ENCODE data around the gene MANF. TPM values are rescaled to one million over a fixed set of nuclear protein-coding genes. Genes with fewer than 3 reads are reported as not detected.

The MANF gene
- total RNA-seq, 1 donor from 2014 or later = 37.6 TPM

- no peak overlapping the region for H3K27ac ChIP-seq (ENCODE audit: low read depth, low read length)
- peaks cover 24 to 33% (median 29%) of the 10 kb centered on the region in 3 donors for H3K36me3 ChIP-seq (ENCODE audit: control insufficient read depth in 3 of 3, insufficient read depth in 3 of 3, low read length in 3 of 3)
- H3K9me3 ChIP-seq (ENCODE audit: control insufficient read depth in 3 of 3, low read length in 3 of 3) = no peaks in the 10 kb centered on the region
- H3K4me3 ChIP-seq (ENCODE audit: low read length in 3 of 3) = no peak overlapping the region
- peaks cover 52 to 75% (median 55%) of the 10 kb centered on the region in 3 donors for H3K4me1 ChIP-seq (ENCODE audit: control insufficient read depth in 3 of 3, insufficient read depth in 3 of 3, low read length in 3 of 3)
- no peaks in the 10 kb centered on the region for H3K27me3 ChIP-seq (ENCODE audit: control insufficient read depth in 3 of 3, insufficient read depth in 3 of 3, low read length in 3 of 3)
- no peak overlapping the region for H3K9ac ChIP-seq (ENCODE audit: low read depth in 1 of 3, low read length in 3 of 3)
Measured at GRCh38 chr3:51388286-51389029, 3.4 kb downstream of the MANF start.

- Histone ChIP-seq H3K4me3 (ENCODE audit: low read length in 3 of 3) (peak overlapping the region in 1 of 3 donors; percentile 22), H3K4me1 (ENCODE audit: control insufficient read depth in 3 of 3, insufficient read depth in 3 of 3, low read length in 3 of 3) (peaks cover 58 to 77% (median 59%) of the 10 kb centered on the region in 3 donors), H3K9ac (ENCODE audit: low read depth in 1 of 3, low read length in 3 of 3) (no peak overlapping the region), H3K27me3 (ENCODE audit: control insufficient read depth in 3 of 3, insufficient read depth in 3 of 3, low read length in 3 of 3) (no peaks in the 10 kb centered on the region), H3K27ac (ENCODE audit: low read depth, low read length) (peak overlapping the region; percentile 8), H3K9me3 (ENCODE audit: control insufficient read depth in 3 of 3, low read length in 3 of 3) (no peaks in the 10 kb centered on the region), H3K36me3 (ENCODE audit: control insufficient read depth in 3 of 3, insufficient read depth in 3 of 3, low read length in 3 of 3) (peaks cover 34 to 44% (median 38%) of the 10 kb centered on the region in 3 donors)
Measured at GRCh38 chr3:51389423-51390183, 4.5 kb downstream of the MANF start.

- no peaks in the 10 kb centered on the region for H3K27me3 ChIP-seq (ENCODE audit: control insufficient read depth in 3 of 3, insufficient read depth in 3 of 3, low read length in 3 of 3)
- peak overlapping the region; percentile 62 to 92 (median 88) for H3K9ac ChIP-seq (ENCODE audit: low read depth in 1 of 3, low read length in 3 of 3)
- H3K36me3 ChIP-seq (ENCODE audit: control insufficient read depth in 3 of 3, insufficient read depth in 3 of 3, low read length in 3 of 3) = peaks cover 42 to 52% (median 43%) of the 10 kb centered on the region in 3 donors
- peak overlapping the region; percentile 78 to 85 (median 79) for H3K4me3 ChIP-seq (ENCODE audit: low read length in 3 of 3)
- H3K4me1 ChIP-seq (ENCODE audit: control insufficient read depth in 3 of 3, insufficient read depth in 3 of 3, low read length in 3 of 3) = peaks cover 62 to 83% (median 65%) of the 10 kb centered on the region in 3 donors
- H3K27ac ChIP-seq (ENCODE audit: low read depth, low read length) = peak overlapping the region; percentile 65
- no peaks in the 10 kb centered on the region for H3K9me3 ChIP-seq (ENCODE audit: control insufficient read depth in 3 of 3, low read length in 3 of 3)
Measured at GRCh38 chr3:51390246-51391074, 5.4 kb downstream of the MANF start.

- Histone ChIP-seq H3K9me3 (ENCODE audit: control insufficient read depth in 3 of 3, low read length in 3 of 3) (no peaks in the 10 kb centered on the region), H3K4me1 (ENCODE audit: control insufficient read depth in 3 of 3, insufficient read depth in 3 of 3, low read length in 3 of 3) (peaks cover 60 to 83% (median 63%) of the 10 kb centered on the region in 3 donors), H3K9ac (ENCODE audit: low read depth in 1 of 3, low read length in 3 of 3) (peak within 1 kb of the TSS; percentile 74 to 92 (median 88)), H3K27ac (ENCODE audit: low read depth, low read length) (peak within 1 kb of the TSS; percentile 75), H3K4me3 (ENCODE audit: low read length in 3 of 3) (peak within 1 kb of the TSS; percentile 78 to 85 (median 79)), H3K36me3 (ENCODE audit: control insufficient read depth in 3 of 3, insufficient read depth in 3 of 3, low read length in 3 of 3) (peaks cover 48 to 59% (median 49%) of the 10 kb centered on the region in 3 donors), H3K27me3 (ENCODE audit: control insufficient read depth in 3 of 3, insufficient read depth in 3 of 3, low read length in 3 of 3) (no peaks in the 10 kb centered on the region)
Measured at GRCh38 chr3:51391075-51391565, 6.0 kb downstream of the MANF start, which contains the start of gene RBM15B. Gene RBM15B (plus strand): TSS chr3:51391285. CDS start chr3:51391400, 115 bp downstream.

GRCh38 chr3:51391566-51392354, 6.7 kb downstream of the MANF start:
- peak overlapping the region; percentile 65 to 83 (median 77) for H3K4me3 ChIP-seq (ENCODE audit: low read length in 3 of 3)
- no peaks in the 10 kb centered on the region for H3K9me3 ChIP-seq (ENCODE audit: control insufficient read depth in 3 of 3, low read length in 3 of 3)
- H3K4me1 ChIP-seq (ENCODE audit: control insufficient read depth in 3 of 3, insufficient read depth in 3 of 3, low read length in 3 of 3) = peaks cover 60 to 83% (median 63%) of the 10 kb centered on the region in 3 donors
- H3K36me3 ChIP-seq (ENCODE audit: control insufficient read depth in 3 of 3, insufficient read depth in 3 of 3, low read length in 3 of 3) = peaks cover 55 to 63% (median 56%) of the 10 kb centered on the region in 3 donors
- H3K27ac ChIP-seq (ENCODE audit: low read depth, low read length) = peak overlapping the region; percentile 75
- no peaks in the 10 kb centered on the region for H3K27me3 ChIP-seq (ENCODE audit: control insufficient read depth in 3 of 3, insufficient read depth in 3 of 3, low read length in 3 of 3)
- H3K9ac ChIP-seq (ENCODE audit: low read depth in 1 of 3, low read length in 3 of 3) = peak overlapping the region; percentile 63 to 87 (median 74)

- peak overlapping the region; percentile 27 to 87 (median 74) for H3K9ac ChIP-seq (ENCODE audit: low read depth in 1 of 3, low read length in 3 of 3)
Measured at GRCh38 chr3:51392355-51393133, 7.5 kb downstream of the MANF start.

GRCh38 chr3:51393134-51393495, 8.0 kb downstream of the MANF start:
- no peak overlapping the region for H3K9ac ChIP-seq (ENCODE audit: low read depth in 1 of 3, low read length in 3 of 3)
- H3K9me3 ChIP-seq (ENCODE audit: control insufficient read depth in 3 of 3, low read length in 3 of 3) = no peaks in the 10 kb centered on the region
- peaks cover 53 to 60% (median 55%) of the 10 kb centered on the region in 3 donors for H3K36me3 ChIP-seq (ENCODE audit: control insufficient read depth in 3 of 3, insufficient read depth in 3 of 3, low read length in 3 of 3)
- H3K4me3 ChIP-seq (ENCODE audit: low read length in 3 of 3) = no peak overlapping the region
- H3K27me3 ChIP-seq (ENCODE audit: control insufficient read depth in 3 of 3, insufficient read depth in 3 of 3, low read length in 3 of 3) = no peaks in the 10 kb centered on the region
- peaks cover 54 to 78% (median 60%) of the 10 kb centered on the region in 3 donors for H3K4me1 ChIP-seq (ENCODE audit: control insufficient read depth in 3 of 3, insufficient read depth in 3 of 3, low read length in 3 of 3)
- H3K27ac ChIP-seq (ENCODE audit: low read depth, low read length) = no peak overlapping the region

More at GRCh38 chr3:51392355-51393133, 7.5 kb downstream of the MANF start:
- no peaks in the 10 kb centered on the region for H3K9me3 ChIP-seq (ENCODE audit: control insufficient read depth in 3 of 3, low read length in 3 of 3)
- peak overlapping the region; percentile 59 to 83 (median 77) for H3K4me3 ChIP-seq (ENCODE audit: low read length in 3 of 3)
- H3K27me3 ChIP-seq (ENCODE audit: control insufficient read depth in 3 of 3, insufficient read depth in 3 of 3, low read length in 3 of 3) = no peaks in the 10 kb centered on the region
- H3K36me3 ChIP-seq (ENCODE audit: control insufficient read depth in 3 of 3, insufficient read depth in 3 of 3, low read length in 3 of 3) = peaks cover 56 to 66% (median 58%) of the 10 kb centered on the region in 3 donors
- H3K4me1 ChIP-seq (ENCODE audit: control insufficient read depth in 3 of 3, insufficient read depth in 3 of 3, low read length in 3 of 3) = peaks cover 58 to 83% (median 61%) of the 10 kb centered on the region in 3 donors
- H3K27ac ChIP-seq (ENCODE audit: low read depth, low read length) = peak overlapping the region; percentile 75

GRCh38 chr3:51393564-51393963, 8.5 kb downstream of the MANF start:
- H3K27ac ChIP-seq (ENCODE audit: low read depth, low read length) = no peak overlapping the region
- no peak overlapping the region for H3K4me3 ChIP-seq (ENCODE audit: low read length in 3 of 3)
- H3K27me3 ChIP-seq (ENCODE audit: control insufficient read depth in 3 of 3, insufficient read depth in 3 of 3, low read length in 3 of 3) = no peaks in the 10 kb centered on the region
- H3K36me3 ChIP-seq (ENCODE audit: control insufficient read depth in 3 of 3, insufficient read depth in 3 of 3, low read length in 3 of 3) = peaks cover 50 to 56% (median 53%) of the 10 kb centered on the region in 3 donors
- H3K4me1 ChIP-seq (ENCODE audit: control insufficient read depth in 3 of 3, insufficient read depth in 3 of 3, low read length in 3 of 3) = peaks cover 54 to 74% (median 60%) of the 10 kb centered on the region in 3 donors
- H3K9me3 ChIP-seq (ENCODE audit: control insufficient read depth in 3 of 3, low read length in 3 of 3) = no peaks in the 10 kb centered on the region
- peak overlapping the region in 1 of 3 donors; percentile 16 for H3K9ac ChIP-seq (ENCODE audit: low read depth in 1 of 3, low read length in 3 of 3)
